Vagina (tissue), 2 donors: ENCODE data around the gene FAP. TPM values are rescaled to one million over a fixed set of nuclear protein-coding genes. Genes with fewer than 3 reads are reported as not detected.
A peak's percentile ranks its signal among the peaks of the same experiment; 100 is the strongest.

ENCODE experiments used
- DNase-seq, 2 donors: peaks; one replicate each; pipeline ENCODE4 v3.0.0-alpha.2; 2017; ENCODE audit errors: extremely low spot score in 2 of 2
- H3K27ac ChIP-seq: fragments of 200-600 bp; sonication (generic); one replicate; pipeline ENCODE4 v1.5.1; 2019
- H3K27me3 ChIP-seq: fragments of 200-600 bp; sonication (generic); one replicate; pipeline ENCODE4 v1.5.1; 2019
- H3K36me3 ChIP-seq, 2 donors: fragments of 200-600 bp; sonication (generic); one replicate each; pipeline ENCODE4 v1.5.1; 2017 to 2019
- H3K4me1 ChIP-seq: fragments of 200-600 bp; sonication (generic); one replicate; pipeline ENCODE4 v1.5.1; 2019
- H3K4me3 ChIP-seq, 2 donors: fragments of 200-600 bp; sonication (generic); 1 replicate in 1 of 2; 2 replicates in 1 of 2; pipeline ENCODE4 v1.5.1; 2016 to 2019
- H3K9me3 ChIP-seq: fragments of 200-600 bp; sonication (generic); one replicate; pipeline ENCODE4 v1.5.1; 2019
- CTCF ChIP-seq, 3 experiments: fragments of 450-650 bp in 2 of 3; fragments of 200-600 bp in 1 of 3; sonication (generic) in 1 of 3; IDR thresholded peaks; one replicate each; pipeline ENCODE4 v1.5.1; 2017 to 2019; ENCODE audit warnings: antibody characterized with exemption in 3 of 3, mild to moderate bottlenecking in 2 of 3, moderate library complexity in 2 of 3
- POLR2A ChIP-seq, 2 donors: fragments of 450-650 bp; IDR thresholded peaks; one replicate each; pipeline ENCODE4 v1.6.1; 2017; ENCODE audit warnings: antibody characterized with exemption in 2 of 2, mild to moderate bottlenecking in 2 of 2, moderate library complexity in 2 of 2
- POLR2AphosphoS5 ChIP-seq, 2 donors: sonication (generic); formaldehyde crosslinking; IDR thresholded peaks; one replicate each; pipeline ENCODE4 v1.9.0; 2017; ENCODE audit warnings: antibody characterized with exemption in 2 of 2, mild to moderate bottlenecking in 2 of 2, low read depth in 1 of 2; ENCODE audit not compliant: insufficient read depth in 1 of 2
- intact Hi-C: fragments of 100-400 bp; cut with DNase I; formaldehyde crosslinking; loops from one replicate; pipeline ENCODE4 v1.15.1; 2023
- total RNA-seq: library from RNA; depleted of rRNA; stranded (reverse); fragments of >200 nt; gene quantifications from one replicate; pipeline ENCODE4 v1.2.3, GENCODE V29; 2016

FAP gene
- total RNA-seq, 1 donor from 2014 or later, result 4.2 TPM

DNA sequence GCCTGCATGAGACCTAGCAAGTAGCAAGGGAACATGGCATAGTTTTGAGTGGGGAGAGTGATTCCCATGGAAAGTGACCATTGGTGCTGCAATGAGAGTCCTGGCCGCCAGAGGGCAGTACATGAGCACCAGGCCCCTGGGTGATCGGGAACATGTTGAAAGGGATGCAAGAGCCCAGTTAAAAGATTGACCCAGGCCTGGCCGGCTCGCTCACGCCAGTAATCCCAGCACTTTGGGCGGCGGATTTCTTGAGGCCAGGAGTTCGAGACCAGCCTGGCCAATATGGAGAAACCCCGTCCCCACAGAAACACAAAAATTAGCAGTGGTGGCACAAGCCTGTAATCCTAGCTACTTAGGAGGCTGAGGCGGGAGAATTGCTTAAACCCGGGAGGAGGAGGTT lies 22.2 kb downstream of the FAP start:
- Histone ChIP-seq H3K9me3 (no peaks in the 10 kb centered on the region), H3K36me3 (no peaks in the 10 kb centered on the region), H3K4me1 (no peaks in the 10 kb centered on the region), H3K27me3 (no peaks in the 10 kb centered on the region), H3K27ac (no peak overlapping the region), H3K4me3 (no peak overlapping the region)
- DNase-seq, result no peak
- intact Hi-C loops, result no loop called here
- TF ChIP-seq CTCF (IDR thresholded peaks at IDR 0.05) (peak; percentile 69 to 86 (median 73)), POLR2A (IDR thresholded peaks at IDR 0.05) (no peak)

GRCh38 chr2:162220368-162220767 lies 22.9 kb downstream of the FAP start:
- intact Hi-C loops, result no loop called here
- no peaks in the 10 kb centered on the region for H3K27me3 ChIP-seq
- no peaks in the 10 kb centered on the region for H3K4me1 ChIP-seq
- DNase-seq, result no peak
- no peaks in the 10 kb centered on the region for H3K36me3 ChIP-seq
- TF ChIP-seq POLR2AphosphoS5 (IDR thresholded peaks at IDR 0.05; ENCODE audit: insufficient read depth in 1 of 2, low read depth in 1 of 2) (no peak), POLR2A (IDR thresholded peaks at IDR 0.05) (no peak), CTCF (IDR thresholded peaks at IDR 0.05) (no peak)
- no peaks in the 10 kb centered on the region for H3K9me3 ChIP-seq
- H3K4me3 ChIP-seq, result no peak overlapping the region
- H3K27ac ChIP-seq, result no peak overlapping the region

DNA sequence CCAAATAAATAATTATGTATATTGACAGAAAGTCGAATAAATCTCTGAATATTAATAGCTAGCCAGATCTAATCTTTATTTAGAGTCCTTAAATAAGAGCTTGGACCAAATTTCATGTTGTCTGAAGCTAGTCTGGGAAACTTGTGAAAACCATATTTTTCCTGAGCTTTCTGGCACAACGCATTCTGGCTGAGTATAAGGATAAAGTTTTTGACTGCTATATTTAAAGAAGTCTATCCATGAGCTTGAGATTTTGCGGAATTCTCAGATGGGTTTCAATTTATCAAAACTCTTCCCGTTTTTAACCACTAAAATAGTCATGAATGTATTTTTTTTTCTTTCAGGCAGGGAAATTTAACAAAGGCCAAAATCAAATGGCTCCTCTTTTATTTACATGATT lies 23.8 kb downstream of the FAP start:
- Histone ChIP-seq H3K36me3 (no peaks in the 10 kb centered on the region), H3K27ac (no peak overlapping the region), H3K4me1 (no peaks in the 10 kb centered on the region), H3K9me3 (no peaks in the 10 kb centered on the region), H3K27me3 (no peaks in the 10 kb centered on the region), H3K4me3 (no peak overlapping the region)
- DNase-seq, result no peak
- intact Hi-C loops, result no loop called here
- TF ChIP-seq POLR2A (IDR thresholded peaks at IDR 0.05) (no peak), POLR2AphosphoS5 (IDR thresholded peaks at IDR 0.05; ENCODE audit: insufficient read depth in 1 of 2, low read depth in 1 of 2) (no peak), CTCF (IDR thresholded peaks at IDR 0.05) (no peak)

- Histone ChIP-seq H3K27ac (no peak overlapping the region), H3K4me1 (no peaks in the 10 kb centered on the region), H3K9me3 (no peaks in the 10 kb centered on the region), H3K4me3 (no peak overlapping the region), H3K27me3 (no peaks in the 10 kb centered on the region), H3K36me3 (no peaks in the 10 kb centered on the region)
- intact Hi-C loops, result no loop called here
- TF ChIP-seq POLR2AphosphoS5 (IDR thresholded peaks at IDR 0.05; ENCODE audit: insufficient read depth in 1 of 2, low read depth in 1 of 2) (no peak), POLR2A (IDR thresholded peaks at IDR 0.05) (no peak), CTCF (IDR thresholded peaks at IDR 0.05) (no peak)
- DNase-seq, result no peak
These were observed 25.6 kb downstream of the FAP start for GRCh38 chr2:162217598-162217997.

GRCh38 chr2:162215162-162215561 lies 28.1 kb downstream of the FAP start:
- TF ChIP-seq CTCF (IDR thresholded peaks at IDR 0.05), result no peak
- no peak for TF ChIP-seq POLR2AphosphoS5 (IDR thresholded peaks at IDR 0.05; ENCODE audit: insufficient read depth in 1 of 2, low read depth in 1 of 2)
- TF ChIP-seq POLR2A (IDR thresholded peaks at IDR 0.05), result no peak
- intact Hi-C loops, result no loop called here
- H3K36me3 ChIP-seq, result no peaks in the 10 kb centered on the region
- no peaks in the 10 kb centered on the region for H3K27me3 ChIP-seq
- no peak overlapping the region for H3K4me3 ChIP-seq
- H3K4me1 ChIP-seq, result no peaks in the 10 kb centered on the region
- no peak overlapping the region for H3K27ac ChIP-seq
- H3K9me3 ChIP-seq, result no peaks in the 10 kb centered on the region
- DNase-seq, result no peak
